DMS 273 (cell line): ENCODE data around the gene CLEC12A.
"Not testable (repeated sequence)": the region's sequence is repeated elsewhere in the genome, so short reads cannot be mapped to it uniquely, and the experiment has no call there.

Experiments
- DNase-seq: peaks from one replicate; lab custom pipeline; 2025; ENCODE audit not compliant: unreplicated experiment; lab: John Stamatoyannopoulos, UW

CLEC12A gene

GRCh38 chr12:9961901-9962300 lies 9.3 kb upstream of the CLEC12A start:
- no peak for DNase-seq

- DNase-seq, result no peak
Observed at GRCh38 chr12:9969673-9970072, 1.5 kb upstream of the CLEC12A start.

- no peak for DNase-seq
Observed at GRCh38 chr12:9973949-9974348, 2.7 kb downstream of the CLEC12A start.

- not testable (repeated sequence) for DNase-seq
Observed at GRCh38 chr12:9974731-9975130, 3.5 kb downstream of the CLEC12A start.

GRCh38 chr12:9975614-9976013 lies 4.4 kb downstream of the CLEC12A start:
- no peak for DNase-seq

- DNase-seq, result not testable (repeated sequence)
Observed at GRCh38 chr12:9976626-9977025, 5.4 kb downstream of the CLEC12A start.

GRCh38 chr12:9977916-9978315 lies 6.7 kb downstream of the CLEC12A start:
- no peak for DNase-seq

GRCh38 chr12:9980126-9980525 lies 8.9 kb downstream of the CLEC12A start:
- DNase-seq, result no peak

- DNase-seq, result no peak
Observed at GRCh38 chr12:9991876-9992275, 20.7 kb downstream of the CLEC12A start.

- no peak for DNase-seq
Observed at GRCh38 chr12:9992296-9992695, 21.1 kb downstream of the CLEC12A start.

- DNase-seq, result no peak
Observed at GRCh38 chr12:9999016-9999415, 27.8 kb downstream of the CLEC12A start, which contains the start of gene CLEC1B. Gene CLEC1B (minus strand): TSS chr12:9999121. CDS start chr12:9999100, 21 bp downstream.

GRCh38 chr12:10001171-10001776 lies 30.1 kb downstream of the CLEC12A start:
- no peak for DNase-seq

- no peak for DNase-seq
Observed at GRCh38 chr12:10012630-10013330, 41.6 kb downstream of the CLEC12A start.

- DNase-seq, result no peak
Observed at GRCh38 chr12:10015450-10015849, 44.2 kb downstream of the CLEC12A start.

GRCh38 chr12:10016881-10017280 lies 45.7 kb downstream of the CLEC12A start:
- no peak for DNase-seq

- DNase-seq, result no peak
Observed at GRCh38 chr12:10018386-10018785, 47.2 kb downstream of the CLEC12A start.

GRCh38 chr12:10021342-10021741 lies 50.1 kb downstream of the CLEC12A start:
- no peak for DNase-seq

- no peak for DNase-seq
Observed at GRCh38 chr12:10025236-10025635, 54.0 kb downstream of the CLEC12A start.

- not testable (repeated sequence) for DNase-seq
Observed at GRCh38 chr12:10026666-10027065, 55.5 kb downstream of the CLEC12A start.

- DNase-seq, result no peak
Observed at GRCh38 chr12:10027311-10027710, 56.1 kb downstream of the CLEC12A start.

- DNase-seq, result no peak
Observed at GRCh38 chr12:10027721-10028120, 56.5 kb downstream of the CLEC12A start.

GRCh38 chr12:10030446-10030845 lies 59.2 kb downstream of the CLEC12A start, which contains the start of gene CLEC9A:
Gene CLEC9A (plus strand): TSS chr12:10030682. CDS start chr12:10052688, 22,006 bp downstream.
- DNase-seq, result no peak

- no peak for DNase-seq
Observed at GRCh38 chr12:10031321-10031720, 60.1 kb downstream of the CLEC12A start.
